ENCODE results near the gene KRTAP9-1. TPM values are rescaled to one million over a fixed set of nuclear protein-coding genes. Genes with fewer than 3 reads are reported as not detected.

The KRTAP9-1 gene
- total and polyA plus RNA-seq, 4 donors: not detected

GRCh38 chr17:41178341-41178740 lies 11.3 kb upstream of the KRTAP9-1 start:
- WGBS (ENCODE audit: insufficient coverage): no CpG with 5 or more reads among the region's 3 CpGs
- Histone ChIP-seq H3K4me3 (ENCODE audit: low read depth, low read length) (no peak overlapping the region), H3K4me1 (ENCODE audit: control insufficient read depth, insufficient read depth, low read length) (no peaks in the 10 kb centered on the region), H3K27ac (ENCODE audit: low read depth, low read length) (no peak overlapping the region), H3K36me3 (ENCODE audit: control insufficient read depth, insufficient read depth, low read length) (no peaks in the 10 kb centered on the region), H3K27me3 (ENCODE audit: control insufficient read depth, insufficient read depth, low read length) (no peaks in the 10 kb centered on the region), H3K9me3 (ENCODE audit: control insufficient read depth, insufficient read depth, low read length) (no peaks in the 10 kb centered on the region)
- no peak for DNase-seq (ENCODE audit: low read depth in 4 of 6, low spot score in 6 of 6)

GRCh38 chr17:41178843-41179616 lies 10.7 kb upstream of the KRTAP9-1 start:
- Histone ChIP-seq H3K9me3 (ENCODE audit: control insufficient read depth, insufficient read depth, low read length) (no peaks in the 10 kb centered on the region), H3K27me3 (ENCODE audit: control insufficient read depth, insufficient read depth, low read length) (no peaks in the 10 kb centered on the region), H3K4me1 (ENCODE audit: control insufficient read depth, insufficient read depth, low read length) (no peaks in the 10 kb centered on the region), H3K27ac (ENCODE audit: low read depth, low read length) (no peak overlapping the region), H3K4me3 (ENCODE audit: low read depth, low read length) (no peak overlapping the region), H3K36me3 (ENCODE audit: control insufficient read depth, insufficient read depth, low read length) (no peaks in the 10 kb centered on the region)
- WGBS (ENCODE audit: insufficient coverage): 80% methylated on average over 1 of the region's 1 CpG
- no peak for DNase-seq (ENCODE audit: low read depth in 4 of 6, low spot score in 6 of 6)

GRCh38 chr17:41184480-41184961 lies 5.2 kb upstream of the KRTAP9-1 start, which contains the start of gene KRTAP4-1:
KRTAP4-1 (minus strand) TSS chr17:41184911; CDS start chr17:41184854, 57 bp downstream.
- WGBS (ENCODE audit: insufficient coverage): 74% methylated on average over 7 of the region's 9 CpGs
- Histone ChIP-seq H3K4me1 (ENCODE audit: control insufficient read depth, insufficient read depth, low read length) (no peaks in the 10 kb centered on the region), H3K4me3 (ENCODE audit: low read depth, low read length) (no peak within 1 kb of the TSS), H3K36me3 (ENCODE audit: control insufficient read depth, insufficient read depth, low read length) (no peaks in the 10 kb centered on the region), H3K27ac (ENCODE audit: low read depth, low read length) (no peak within 1 kb of the TSS), H3K27me3 (ENCODE audit: control insufficient read depth, insufficient read depth, low read length) (no peaks in the 10 kb centered on the region), H3K9me3 (ENCODE audit: control insufficient read depth, insufficient read depth, low read length) (no peaks in the 10 kb centered on the region)
- no peak for DNase-seq (ENCODE audit: low read depth in 4 of 6, low spot score in 6 of 6)

- 100% methylated on average over 1 of the region's 1 CpG for WGBS (ENCODE audit: insufficient coverage)
- Histone ChIP-seq H3K9me3 (ENCODE audit: control insufficient read depth, insufficient read depth, low read length) (no peaks in the 10 kb centered on the region), H3K27ac (ENCODE audit: low read depth, low read length) (no peak overlapping the region), H3K36me3 (ENCODE audit: control insufficient read depth, insufficient read depth, low read length) (no peaks in the 10 kb centered on the region), H3K4me1 (ENCODE audit: control insufficient read depth, insufficient read depth, low read length) (no peaks in the 10 kb centered on the region), H3K27me3 (ENCODE audit: control insufficient read depth, insufficient read depth, low read length) (no peaks in the 10 kb centered on the region), H3K4me3 (ENCODE audit: low read depth, low read length) (no peak overlapping the region)
- DNase-seq (ENCODE audit: low read depth in 4 of 6, low spot score in 6 of 6): no peak
Observed at GRCh38 chr17:41185001-41185400, 4.7 kb upstream of the KRTAP9-1 start.

GRCh38 chr17:41186872-41187271 lies 2.8 kb upstream of the KRTAP9-1 start:
- Histone ChIP-seq H3K4me3 (ENCODE audit: low read depth, low read length) (no peak overlapping the region), H3K27ac (ENCODE audit: low read depth, low read length) (no peak overlapping the region), H3K9me3 (ENCODE audit: control insufficient read depth, insufficient read depth, low read length) (no peaks in the 10 kb centered on the region), H3K36me3 (ENCODE audit: control insufficient read depth, insufficient read depth, low read length) (no peaks in the 10 kb centered on the region), H3K27me3 (ENCODE audit: control insufficient read depth, insufficient read depth, low read length) (no peaks in the 10 kb centered on the region), H3K4me1 (ENCODE audit: control insufficient read depth, insufficient read depth, low read length) (no peaks in the 10 kb centered on the region)
- 68% methylated on average over 2 of the region's 2 CpGs for WGBS (ENCODE audit: insufficient coverage)
- DNase-seq (ENCODE audit: low read depth in 4 of 6, low spot score in 6 of 6): no peak

GRCh38 chr17:41190328-41190727 lies 641 bp downstream of the KRTAP9-1 start:
- Histone ChIP-seq H3K27ac (ENCODE audit: low read depth, low read length) (no peak overlapping the region), H3K4me1 (ENCODE audit: control insufficient read depth, insufficient read depth, low read length) (no peaks in the 10 kb centered on the region), H3K36me3 (ENCODE audit: control insufficient read depth, insufficient read depth, low read length) (no peaks in the 10 kb centered on the region), H3K9me3 (ENCODE audit: control insufficient read depth, insufficient read depth, low read length) (no peaks in the 10 kb centered on the region), H3K27me3 (ENCODE audit: control insufficient read depth, insufficient read depth, low read length) (no peaks in the 10 kb centered on the region), H3K4me3 (ENCODE audit: low read depth, low read length) (no peak overlapping the region)
- 84% methylated on average over 3 of the region's 3 CpGs for WGBS (ENCODE audit: insufficient coverage)
- no peak for DNase-seq (ENCODE audit: low read depth in 4 of 6, low spot score in 6 of 6)

- no peaks in the 10 kb centered on the region for H3K36me3 ChIP-seq (ENCODE audit: control insufficient read depth, insufficient read depth, low read length)
- H3K4me1 ChIP-seq (ENCODE audit: control insufficient read depth, insufficient read depth, low read length): no peaks in the 10 kb centered on the region
- no CpG with 5 or more reads among the region's 1 CpG for WGBS (ENCODE audit: insufficient coverage)
- H3K27me3 ChIP-seq (ENCODE audit: control insufficient read depth, insufficient read depth, low read length): no peaks in the 10 kb centered on the region
- no peak overlapping the region for H3K27ac ChIP-seq (ENCODE audit: low read depth, low read length)
- no peak overlapping the region for H3K4me3 ChIP-seq (ENCODE audit: low read depth, low read length)
- no peaks in the 10 kb centered on the region for H3K9me3 ChIP-seq (ENCODE audit: control insufficient read depth, insufficient read depth, low read length)
- DNase-seq (ENCODE audit: low read depth in 4 of 6, low spot score in 6 of 6): no peak
Observed at GRCh38 chr17:41196068-41196467, 6.4 kb downstream of the KRTAP9-1 start.

- H3K4me3 ChIP-seq (ENCODE audit: low read depth, low read length): no peak overlapping the region
- peak in 1 of 6 donors; percentile 79 for DNase-seq (ENCODE audit: low read depth in 4 of 6, low spot score in 6 of 6)
- H3K36me3 ChIP-seq (ENCODE audit: control insufficient read depth, insufficient read depth, low read length): no peaks in the 10 kb centered on the region
- no peaks in the 10 kb centered on the region for H3K4me1 ChIP-seq (ENCODE audit: control insufficient read depth, insufficient read depth, low read length)
- no peak overlapping the region for H3K27ac ChIP-seq (ENCODE audit: low read depth, low read length)
- no peaks in the 10 kb centered on the region for H3K9me3 ChIP-seq (ENCODE audit: control insufficient read depth, insufficient read depth, low read length)
- no peaks in the 10 kb centered on the region for H3K27me3 ChIP-seq (ENCODE audit: control insufficient read depth, insufficient read depth, low read length)
- 92% methylated on average over 2 of the region's 5 CpGs for WGBS (ENCODE audit: insufficient coverage)
Observed at GRCh38 chr17:41199421-41200078, 9.9 kb downstream of the KRTAP9-1 start.

- Histone ChIP-seq H3K36me3 (ENCODE audit: control insufficient read depth, insufficient read depth, low read length) (no peaks in the 10 kb centered on the region), H3K27me3 (ENCODE audit: control insufficient read depth, insufficient read depth, low read length) (no peaks in the 10 kb centered on the region), H3K4me3 (ENCODE audit: low read depth, low read length) (no peak overlapping the region), H3K4me1 (ENCODE audit: control insufficient read depth, insufficient read depth, low read length) (no peaks in the 10 kb centered on the region), H3K27ac (ENCODE audit: low read depth, low read length) (no peak overlapping the region), H3K9me3 (ENCODE audit: control insufficient read depth, insufficient read depth, low read length) (no peaks in the 10 kb centered on the region)
- DNase-seq (ENCODE audit: low read depth in 4 of 6, low spot score in 6 of 6): peak in 2 of 6 donors; percentile 29 to 56
- WGBS (ENCODE audit: insufficient coverage): 50% methylated on average over 1 of the region's 1 CpG
Observed at GRCh38 chr17:41211845-41212466, 22.3 kb downstream of the KRTAP9-1 start.
